Gastrocnemius medialis (tissue), 4 donors: ENCODE results near the gene TAOK3. TPM values are rescaled to one million over a fixed set of nuclear protein-coding genes. Genes with fewer than 3 reads are reported as not detected.

ENCODE experiments used
- ATAC-seq, 2 donors: fragments of 150-250 bp; one replicate each; pipeline ENCODE4 v1.9.1; 2016
- DNase-seq, 2 donors: peaks; one replicate each; pipeline ENCODE4 v3.0.0-alpha.2; 2019
- H3K27ac ChIP-seq, 4 donors: fragments of 200-600 bp; sonication (generic); 1 replicate in 1 of 4; 2 replicates in 3 of 4; pipeline ENCODE4 v1.5.1; 2016 to 2018; ENCODE audit warnings: mild to moderate bottlenecking in 2 of 4, moderate library complexity in 1 of 4
- H3K27me3 ChIP-seq, 3 donors: fragments of 200-600 bp; sonication (generic) in 2 of 3; 1 replicate in 1 of 3; 2 replicates in 2 of 3; pipeline versions ENCODE4 v1.5.1 to v1.6.0; 2016 to 2019; ENCODE audit warnings: mild to moderate bottlenecking in 1 of 3, moderate library complexity in 1 of 3
- H3K36me3 ChIP-seq, 2 donors: fragments of 200-600 bp; sonication (generic) in 1 of 2; one replicate each; pipeline ENCODE4 v1.5.1; 2017 to 2018
- H3K4me1 ChIP-seq, 2 donors: fragments of 200-600 bp; sonication (generic) in 1 of 2; one replicate each; pipeline ENCODE4 v1.5.1; 2016 to 2017; ENCODE audit warnings: mild to moderate bottlenecking in 2 of 2
- H3K4me3 ChIP-seq, 4 donors: fragments of 200-600 bp; sonication (generic) in 3 of 4; 1 replicate in 1 of 4; 2 replicates in 3 of 4; pipeline ENCODE4 v1.5.1; 2016 to 2019; ENCODE audit warnings: mild to moderate bottlenecking in 2 of 4
- H3K9me3 ChIP-seq, 3 donors: fragments of 200-600 bp; sonication (generic) in 2 of 3; 1 replicate in 1 of 3; 2 replicates in 2 of 3; pipeline ENCODE4 v1.5.1; 2016 to 2019
- CTCF ChIP-seq, 5 experiments: fragments of 450-650 bp in 3 of 5; fragments of 200-600 bp in 2 of 5; sonication (generic) in 2 of 5; IDR thresholded peaks in 4 of 5; conservative IDR thresholded peaks in 1 of 5; 1 replicate in 4 of 5; 2 replicates in 1 of 5; pipeline ENCODE4 v1.5.1; 2016 to 2019; ENCODE audit warnings: antibody characterized with exemption in 5 of 5, mild to moderate bottlenecking in 3 of 5, moderate library complexity in 3 of 5
- POLR2A ChIP-seq, 2 donors: fragments of 450-650 bp; IDR thresholded peaks; one replicate each; pipeline ENCODE4 v1.6.1; 2017; ENCODE audit warnings: antibody characterized with exemption in 2 of 2, mild to moderate bottlenecking in 2 of 2, moderate library complexity in 2 of 2
- in situ Hi-C, 4 donors: fragments of 200-750 bp; cut with MboI; loops; one replicate each; pipeline versions ENCODE4 v1.15.0 to v1.8.0; 2017; ENCODE audit warnings: low sequenced_read_pairs in 4 of 4
- intact Hi-C: fragments of 100-400 bp; cut with DNase I; formaldehyde crosslinking; loops from one replicate; pipeline ENCODE4 v1.15.1; 2023; ENCODE audit warnings: low total_unique reads
- total RNA-seq, 4 donors: library from RNA; depleted of rRNA; stranded (reverse); fragments of >200 nt; gene quantifications; one replicate each; pipeline versions ENCODE4 v1.1.0 to v1.2.3, GENCODE V29; 2016

The TAOK3 gene
- total RNA-seq, 4 donors from 2014 or later, result 13.5 to 24.5 (median 15.1) TPM

GRCh38 chr12:118271770-118272417 lies 100.8 kb downstream of the TAOK3 start:
- in situ Hi-C loops, result no loop called here

DNA sequence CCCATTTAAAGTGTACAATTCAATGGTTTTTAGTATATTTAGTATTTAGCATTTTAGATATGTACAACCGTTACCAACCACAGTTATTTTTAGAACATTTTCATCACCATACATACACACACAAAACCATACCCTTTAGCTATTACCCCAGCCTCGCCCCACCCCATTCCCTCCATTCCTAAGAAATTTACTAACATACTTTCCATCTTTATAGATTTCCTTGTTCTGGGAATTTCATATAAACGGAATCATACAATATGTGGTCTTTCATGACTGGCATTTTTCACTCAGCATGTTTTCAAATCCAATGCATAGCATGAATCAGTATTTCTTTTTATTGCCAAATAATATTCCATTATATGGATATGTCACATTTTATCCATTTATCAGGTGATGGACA lies 101.5 kb downstream of the TAOK3 start:
- no peak for DNase-seq
- H3K36me3 ChIP-seq, result no peaks in the 10 kb centered on the region
- no peak overlapping the region for H3K27ac ChIP-seq
- H3K4me1 ChIP-seq, result peaks cover 0 to 4% of the 10 kb centered on the region in 2 donors
- H3K27me3 ChIP-seq, result no peaks in the 10 kb centered on the region
- H3K9me3 ChIP-seq, result no peaks in the 10 kb centered on the region
- intact Hi-C loops (no loop called here), in situ Hi-C loops (no loop called here)
- H3K4me3 ChIP-seq, result no peak overlapping the region
- no peak for TF ChIP-seq POLR2A (IDR thresholded peaks at IDR 0.05)
- TF ChIP-seq CTCF (IDR thresholded peaks at IDR 0.05 in 4 of 5, conservative IDR thresholded peaks at IDR 0.05 in 1 of 5), result no peak
- ATAC-seq, result no peak

More at GRCh38 chr12:118271770-118272417, 100.8 kb downstream of the TAOK3 start:
- Histone ChIP-seq H3K9me3 (no peaks in the 10 kb centered on the region), H3K4me3 (no peak overlapping the region), H3K4me1 (peaks cover 0 to 4% of the 10 kb centered on the region in 2 donors), H3K27me3 (no peaks in the 10 kb centered on the region), H3K27ac (no peak overlapping the region), H3K36me3 (no peaks in the 10 kb centered on the region)
- TF ChIP-seq POLR2A (IDR thresholded peaks at IDR 0.05) (no peak), CTCF (IDR thresholded peaks at IDR 0.05 in 4 of 5, conservative IDR thresholded peaks at IDR 0.05 in 1 of 5) (no peak)
- no peak for ATAC-seq
- intact Hi-C loops, result no loop called here
- no peak for DNase-seq

GRCh38 chr12:118269806-118270205 lies 102.9 kb downstream of the TAOK3 start:
- no peak for ATAC-seq

GRCh38 chr12:118259079-118259478 lies 113.6 kb downstream of the TAOK3 start:
- Histone ChIP-seq H3K36me3 (no peaks in the 10 kb centered on the region), H3K9me3 (no peaks in the 10 kb centered on the region), H3K4me3 (no peak overlapping the region), H3K27me3 (no peaks in the 10 kb centered on the region), H3K27ac (no peak overlapping the region), H3K4me1 (no peaks in the 10 kb centered on the region)
- TF ChIP-seq CTCF (IDR thresholded peaks at IDR 0.05 in 4 of 5, conservative IDR thresholded peaks at IDR 0.05 in 1 of 5) (no peak), POLR2A (IDR thresholded peaks at IDR 0.05) (no peak)
- intact Hi-C loops, result no loop called here
- ATAC-seq (no peak), DNase-seq (peak in 1 of 2 donors; percentile 19)
- in situ Hi-C loops, result no loop called here

More at GRCh38 chr12:118269806-118270205, 102.9 kb downstream of the TAOK3 start:
- Histone ChIP-seq H3K9me3 (no peaks in the 10 kb centered on the region), H3K27me3 (no peaks in the 10 kb centered on the region), H3K27ac (no peak overlapping the region), H3K4me1 (peaks cover 0 to 4% of the 10 kb centered on the region in 2 donors), H3K4me3 (no peak overlapping the region), H3K36me3 (no peaks in the 10 kb centered on the region)
- no peak for DNase-seq
- TF ChIP-seq POLR2A (IDR thresholded peaks at IDR 0.05) (no peak), CTCF (IDR thresholded peaks at IDR 0.05 in 4 of 5, conservative IDR thresholded peaks at IDR 0.05 in 1 of 5) (no peak)
- intact Hi-C loops, result no loop called here
- in situ Hi-C loops, result no loop called here

GRCh38 chr12:118256352-118256751 lies 116.4 kb downstream of the TAOK3 start:
- Histone ChIP-seq H3K9me3 (no peaks in the 10 kb centered on the region), H3K36me3 (no peaks in the 10 kb centered on the region), H3K27me3 (no peaks in the 10 kb centered on the region), H3K4me1 (no peaks in the 10 kb centered on the region), H3K4me3 (no peak overlapping the region), H3K27ac (no peak overlapping the region)
- DNase-seq, result no peak
- TF ChIP-seq CTCF (IDR thresholded peaks at IDR 0.05 in 4 of 5, conservative IDR thresholded peaks at IDR 0.05 in 1 of 5) (no peak), POLR2A (IDR thresholded peaks at IDR 0.05) (no peak)
- ATAC-seq, result no peak
- intact Hi-C loops, result no loop called here
- in situ Hi-C loops, result no loop called here
